GM21619 (cell line): ENCODE data around the gene MANEA.
A peak's percentile ranks its signal among the peaks of the same experiment; 100 is the strongest.
"Not testable (repeated sequence)": the region's sequence is repeated elsewhere in the genome, so short reads cannot be mapped to it uniquely, and the experiment has no call there.

Experiments used
- ATAC-seq: cut with Tn5 transposase; IDR thresholded peaks from one replicate; pipeline ENCODE4 v1.9.1; 2021; ENCODE audit not compliant: unreplicated experiment

MANEA gene

GRCh38 chr6:95577304-95578105, at the start of gene MANEA:
MANEA (plus strand) TSS chr6:95577535; CDS start chr6:95586440, 8,905 bp downstream.
- ATAC-seq = peak; percentile 74

DNA sequence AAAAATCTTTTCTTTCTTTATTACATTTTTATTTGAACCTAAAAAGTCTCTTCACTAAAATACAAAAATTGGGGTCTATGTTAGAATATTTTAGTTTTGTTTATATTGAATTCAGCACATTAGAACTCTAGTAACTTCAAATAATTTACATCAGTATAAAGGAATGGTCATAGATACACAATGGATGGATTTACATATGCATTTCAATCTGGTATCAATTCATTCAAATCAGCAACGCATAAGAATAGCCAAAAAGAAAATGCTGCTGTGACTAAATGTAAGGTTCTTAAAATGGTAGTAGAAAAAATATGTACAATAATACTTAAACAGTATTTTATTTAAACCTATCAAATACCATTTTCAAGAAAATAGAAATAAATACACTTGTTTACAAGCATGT, 47.6 kb upstream of the MANEA start:
- ATAC-seq = no peak

- ATAC-seq = no peak
Measured at GRCh38 chr6:95530176-95530819, 47.0 kb upstream of the MANEA start.

DNA sequence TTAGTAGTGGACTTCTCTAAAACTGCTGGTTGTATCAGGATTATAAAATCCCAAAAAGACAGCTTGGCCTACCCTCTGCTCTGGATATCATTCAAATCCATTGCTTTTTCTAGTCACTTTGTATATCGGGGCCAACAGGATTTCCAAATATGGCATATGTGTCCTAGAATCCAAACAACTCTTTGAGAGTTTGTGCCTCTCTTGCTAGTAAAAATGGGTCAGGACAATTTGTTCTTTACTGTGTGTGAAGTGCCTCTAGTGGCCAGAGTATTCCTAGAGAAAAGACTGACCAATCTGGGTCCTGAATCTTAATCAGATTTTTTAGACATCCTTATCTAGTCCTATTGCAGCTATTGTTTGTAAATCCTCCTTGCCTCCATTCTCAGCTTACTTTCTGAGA, 33.5 kb upstream of the MANEA start:
- no peak for ATAC-seq

GRCh38 chr6:95544517-95545225, 32.7 kb upstream of the MANEA start:
- no peak for ATAC-seq

DNA sequence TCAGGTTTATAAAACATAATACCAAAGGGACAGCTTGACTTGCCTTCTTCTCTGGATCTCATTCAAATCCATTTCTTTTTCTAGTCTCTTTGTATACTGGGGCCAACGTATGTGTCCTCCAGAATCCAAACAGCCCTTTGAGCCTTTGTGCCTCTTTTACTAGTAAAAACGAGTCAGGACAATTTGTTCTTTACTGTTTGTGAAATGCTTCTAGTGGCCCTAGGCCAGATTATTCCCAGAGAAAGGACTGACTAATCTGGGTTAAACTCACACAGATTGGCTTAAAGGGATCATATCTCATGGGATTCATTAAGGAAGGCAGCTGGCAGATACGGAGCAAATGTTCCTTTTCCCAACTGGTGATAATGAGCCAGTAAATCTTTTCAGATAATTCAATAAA, 32.1 kb upstream of the MANEA start:
- ATAC-seq = no peak

DNA sequence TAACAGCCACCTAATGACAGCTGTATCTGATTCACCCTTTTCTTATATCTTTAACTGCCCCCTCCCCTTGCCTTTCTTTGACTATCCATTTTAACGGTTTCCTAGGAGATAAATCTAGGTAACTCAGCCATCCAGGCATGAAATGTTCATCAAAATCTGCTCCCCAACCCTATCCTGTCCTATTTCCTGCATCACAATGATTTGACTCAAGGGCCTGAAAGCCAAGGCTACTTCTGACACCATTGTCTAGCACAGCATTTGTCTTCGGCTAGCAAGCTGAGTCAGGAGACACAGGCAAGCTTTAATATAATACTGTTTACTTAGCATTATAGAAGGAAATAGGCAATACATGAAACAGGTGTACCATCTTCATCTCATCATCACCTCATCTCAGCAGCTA, 31.6 kb upstream of the MANEA start:
- no peak for ATAC-seq

DNA sequence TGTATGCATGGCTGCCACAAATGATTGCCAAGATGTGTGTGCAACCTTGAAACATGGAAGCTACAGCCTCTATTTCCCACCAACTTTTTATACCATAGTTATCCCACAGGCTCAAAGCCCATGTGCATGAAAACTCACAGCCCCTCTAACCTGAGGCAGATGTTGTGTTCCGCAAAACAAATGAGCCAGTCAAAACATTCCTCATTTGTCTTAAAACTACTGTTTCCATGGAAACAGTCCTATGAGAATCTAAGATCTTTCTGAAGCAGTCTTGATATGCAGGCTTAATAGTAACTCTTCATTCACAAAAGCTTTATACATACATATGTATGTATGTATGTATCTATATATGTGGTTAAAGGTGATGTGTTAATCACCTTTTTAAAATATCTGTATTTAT, 31.2 kb upstream of the MANEA start:
- ATAC-seq = no peak

DNA sequence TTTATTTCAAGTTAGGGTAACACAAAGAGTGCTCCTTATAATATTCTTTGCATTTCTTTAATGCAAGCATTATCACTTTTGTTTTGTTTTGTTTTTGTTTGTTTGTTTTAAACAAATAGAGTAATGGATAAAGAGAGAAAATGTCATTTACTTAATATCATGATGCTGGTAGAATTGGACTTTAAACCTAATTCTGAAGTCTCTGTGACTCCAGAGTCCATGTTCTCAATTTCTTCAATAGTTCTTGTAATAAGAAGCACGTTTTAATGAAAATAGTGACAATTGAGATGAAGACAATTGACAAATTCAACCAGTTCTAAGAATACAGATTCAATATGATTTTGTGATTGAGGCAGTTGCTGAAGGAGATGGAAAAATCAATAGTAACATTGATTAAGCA, 30.3 kb upstream of the MANEA start:
- no peak for ATAC-seq

DNA sequence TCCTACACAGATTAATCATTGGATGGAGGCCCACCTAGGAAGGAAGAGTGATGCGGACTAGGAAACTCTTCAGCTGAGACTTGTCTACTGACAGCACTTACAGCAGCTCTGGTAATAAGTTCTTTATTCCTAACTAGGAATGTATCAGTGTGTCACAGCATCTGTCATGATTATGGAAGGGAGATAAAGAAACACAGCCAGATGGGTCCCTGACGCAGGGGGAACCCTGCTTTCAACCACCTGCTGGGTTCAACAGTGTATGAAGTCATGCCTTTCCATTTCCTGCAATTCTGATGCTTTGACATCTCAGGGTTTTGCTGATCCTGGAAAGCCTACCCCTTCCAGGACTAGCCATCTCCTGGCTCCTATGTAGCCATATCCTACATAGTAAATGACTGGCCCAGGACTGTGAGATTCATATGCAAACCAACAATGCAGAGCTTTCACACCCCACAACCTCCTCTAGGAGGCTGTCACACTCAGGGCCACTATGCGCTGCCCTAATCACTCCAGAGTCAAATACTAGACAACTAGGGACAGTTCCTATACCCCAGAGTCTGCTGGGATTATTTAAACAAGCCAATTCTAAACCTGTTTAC, 29.0 kb upstream of the MANEA start:
- ATAC-seq = no peak

GRCh38 chr6:95551678-95552324, 25.5 kb upstream of the MANEA start:
- no peak for ATAC-seq

GRCh38 chr6:95553880-95554279, 23.5 kb upstream of the MANEA start:
- no peak for ATAC-seq

DNA sequence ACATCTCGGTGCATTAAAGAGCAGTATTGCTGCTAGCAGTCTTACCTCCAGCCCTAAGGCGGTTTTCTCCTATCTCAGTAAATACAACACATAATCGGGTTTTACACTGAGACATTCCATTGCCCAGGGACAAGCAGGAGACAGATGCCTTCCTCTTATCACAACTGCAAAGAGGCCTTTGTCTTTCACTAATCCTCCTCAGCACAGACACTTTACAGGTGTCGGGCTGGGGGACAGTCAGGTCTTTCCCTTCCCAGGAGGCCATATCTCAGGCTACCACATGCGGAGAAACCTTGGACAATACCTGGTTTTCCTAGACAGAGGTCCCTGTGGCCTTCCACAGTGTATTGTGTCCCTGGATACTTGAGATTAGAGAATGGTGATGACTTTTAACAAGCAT, 16.4 kb upstream of the MANEA start:
- not testable (repeated sequence) for ATAC-seq

GRCh38 chr6:95569560-95569959, 7.8 kb upstream of the MANEA start:
- ATAC-seq = no peak

GRCh38 chr6:95572098-95572497, 5.2 kb upstream of the MANEA start:
- no peak for ATAC-seq

DNA sequence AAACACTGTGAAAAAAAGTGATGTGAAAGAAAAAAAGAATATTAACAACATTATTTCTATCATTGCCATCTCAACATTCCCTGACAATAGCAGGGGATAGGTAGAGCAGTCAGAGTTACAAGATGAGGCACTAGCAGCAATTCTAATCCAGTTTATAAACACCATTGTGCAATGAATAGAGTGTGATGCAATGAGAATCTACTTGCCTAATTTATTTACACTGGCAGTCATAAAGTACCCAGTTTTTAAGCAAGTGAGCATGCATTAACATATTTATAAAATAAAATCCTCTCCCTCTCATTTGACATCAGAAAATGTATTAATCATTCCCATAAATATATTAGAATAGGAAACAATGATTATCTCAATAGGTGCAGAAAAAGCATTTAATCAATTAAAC, 2.5 kb upstream of the MANEA start:
- no peak for ATAC-seq

DNA sequence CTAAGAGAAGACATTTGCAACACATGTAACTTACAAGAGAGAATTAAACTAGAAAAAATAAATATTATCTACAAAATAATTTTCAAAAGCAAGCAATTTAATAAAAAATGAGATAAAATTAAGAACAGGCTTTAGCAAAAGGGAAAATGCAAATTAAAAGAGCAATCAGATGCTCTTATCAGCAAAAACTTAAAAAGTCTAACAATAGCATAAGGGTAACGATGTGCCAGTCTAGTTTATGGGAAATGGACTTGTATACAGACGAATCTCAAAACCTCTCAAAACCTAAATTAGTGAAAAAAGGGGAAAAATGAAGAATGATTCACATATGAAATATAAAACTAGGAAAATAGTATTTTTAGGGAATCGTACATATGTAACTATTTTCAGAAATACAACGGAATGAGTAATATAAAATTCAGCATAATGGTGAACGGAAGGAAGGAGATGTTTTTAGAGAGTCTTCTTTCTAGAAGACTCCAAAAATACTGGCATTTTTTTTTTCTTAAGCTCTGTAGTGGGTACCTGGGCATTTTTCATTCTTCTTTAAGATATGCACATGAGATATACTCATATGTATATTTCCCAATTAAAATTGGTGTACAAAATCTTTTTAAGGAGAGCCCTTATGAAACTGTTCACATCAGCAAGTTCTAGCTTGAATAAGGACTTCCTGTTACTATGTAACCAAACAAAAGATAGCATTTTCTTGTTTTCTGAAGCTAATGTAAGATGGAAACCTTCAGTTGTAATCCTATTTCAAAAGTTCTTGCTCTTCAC, 927 bp upstream of the MANEA start:
- ATAC-seq = peak; percentile 17

DNA sequence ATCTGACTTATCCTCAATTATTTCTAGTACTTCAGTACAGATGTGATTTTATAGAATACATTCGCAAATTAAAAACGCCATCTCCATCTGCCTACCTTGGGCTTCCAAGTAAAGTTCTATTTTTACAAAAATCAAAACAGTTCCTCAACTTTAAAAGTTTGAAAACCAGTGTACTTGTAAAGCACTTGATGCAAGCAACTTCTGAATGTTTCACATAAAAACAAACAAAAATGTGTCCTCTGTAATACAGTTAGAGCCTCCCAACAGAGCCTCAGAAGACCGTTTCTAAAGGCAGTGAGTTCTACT, 384 bp upstream of the MANEA start:
- no peak for ATAC-seq

DNA sequence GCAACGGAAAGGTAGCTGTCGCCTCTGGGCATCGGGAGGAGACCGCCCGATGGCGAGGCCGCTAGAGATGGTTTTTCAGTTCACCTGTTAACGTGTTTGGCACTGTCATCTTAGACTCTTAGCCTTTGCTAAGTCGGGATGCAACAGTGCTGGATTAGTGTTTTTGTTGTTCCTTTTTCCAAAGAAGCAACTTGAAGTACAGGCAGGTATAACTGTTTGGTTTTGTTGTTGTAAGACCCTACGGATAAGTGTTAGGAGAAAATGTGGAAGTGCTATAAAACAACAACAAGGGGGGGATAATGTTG, 723 bp downstream of the MANEA start:
- peak; percentile 13 for ATAC-seq

DNA sequence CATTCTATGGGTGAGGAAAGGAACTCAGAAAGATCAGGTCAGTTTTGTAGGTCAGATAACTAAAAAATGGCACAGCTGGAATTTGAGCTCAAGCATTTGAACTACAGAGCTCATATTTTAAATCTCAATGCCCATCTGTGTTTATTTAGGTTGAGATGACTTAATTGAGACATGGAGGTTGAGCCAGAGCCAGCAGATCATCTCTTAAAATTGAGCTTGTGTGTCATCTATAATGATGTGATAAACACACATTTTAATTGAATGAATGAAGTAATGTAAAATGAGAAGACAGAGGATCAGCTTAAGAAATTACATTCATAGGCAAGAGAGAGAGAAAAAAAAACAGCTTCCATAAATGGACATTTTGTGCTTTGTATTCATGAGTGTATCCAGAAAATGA, 3.7 kb downstream of the MANEA start:
- ATAC-seq = no peak

DNA sequence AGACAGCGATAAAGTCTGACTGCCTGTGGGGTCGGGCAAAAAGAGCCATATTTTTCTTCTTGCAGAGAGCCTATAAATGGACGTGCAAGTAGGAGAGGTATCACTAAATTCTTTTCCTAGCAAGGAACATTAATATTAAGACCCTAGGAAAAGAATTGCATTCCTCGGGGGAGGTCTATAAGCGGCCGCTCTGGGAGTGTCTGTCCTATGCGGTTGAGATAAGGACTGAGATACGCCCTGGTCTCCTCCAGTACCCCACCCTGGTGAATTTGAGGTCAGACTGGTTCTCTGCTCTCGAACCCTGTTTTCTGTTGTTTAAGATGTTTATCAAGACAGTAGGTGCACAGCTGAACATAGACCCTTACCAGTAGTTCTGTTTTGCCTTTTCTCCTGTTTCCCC, 6.9 kb downstream of the MANEA start:
- not testable (repeated sequence) for ATAC-seq
